ENCODE measurements around the gene ANKRD52.
"Not testable (repeated sequence)": the region's sequence is repeated elsewhere in the genome, so short reads cannot be mapped to it uniquely, and the experiment has no call there.

Gene ANKRD52

DNA sequence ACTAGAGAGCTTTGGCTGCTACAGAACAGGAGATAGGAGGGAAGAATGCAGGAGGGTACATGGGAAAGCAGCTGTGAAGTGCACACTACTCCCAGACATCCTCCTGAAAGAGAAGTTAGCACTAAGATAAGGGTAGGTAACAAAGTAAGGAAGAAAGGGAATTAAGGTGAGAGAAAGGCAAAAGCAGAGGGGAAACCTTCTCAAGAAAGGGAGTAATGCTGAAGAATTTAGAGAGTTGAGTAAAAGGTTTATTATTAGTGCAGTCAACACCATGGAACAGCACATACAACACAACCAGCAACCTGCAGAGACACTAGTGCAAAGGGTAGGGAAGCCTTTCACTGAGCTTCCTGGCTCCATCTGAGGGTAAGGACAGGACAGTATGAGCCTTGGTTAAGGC is 53.9 kb downstream of the ANKRD52 start:
- H3K27me3 ChIP-seq (ENCODE audit: control insufficient read depth, insufficient read depth, low read length) = no peaks in the 10 kb centered on the region
- no peaks in the 10 kb centered on the region for H3K36me3 ChIP-seq (ENCODE audit: control insufficient read depth, insufficient read depth, low read length)
- no peaks in the 10 kb centered on the region for H3K4me1 ChIP-seq
- TF ChIP-seq, protein P1, sequence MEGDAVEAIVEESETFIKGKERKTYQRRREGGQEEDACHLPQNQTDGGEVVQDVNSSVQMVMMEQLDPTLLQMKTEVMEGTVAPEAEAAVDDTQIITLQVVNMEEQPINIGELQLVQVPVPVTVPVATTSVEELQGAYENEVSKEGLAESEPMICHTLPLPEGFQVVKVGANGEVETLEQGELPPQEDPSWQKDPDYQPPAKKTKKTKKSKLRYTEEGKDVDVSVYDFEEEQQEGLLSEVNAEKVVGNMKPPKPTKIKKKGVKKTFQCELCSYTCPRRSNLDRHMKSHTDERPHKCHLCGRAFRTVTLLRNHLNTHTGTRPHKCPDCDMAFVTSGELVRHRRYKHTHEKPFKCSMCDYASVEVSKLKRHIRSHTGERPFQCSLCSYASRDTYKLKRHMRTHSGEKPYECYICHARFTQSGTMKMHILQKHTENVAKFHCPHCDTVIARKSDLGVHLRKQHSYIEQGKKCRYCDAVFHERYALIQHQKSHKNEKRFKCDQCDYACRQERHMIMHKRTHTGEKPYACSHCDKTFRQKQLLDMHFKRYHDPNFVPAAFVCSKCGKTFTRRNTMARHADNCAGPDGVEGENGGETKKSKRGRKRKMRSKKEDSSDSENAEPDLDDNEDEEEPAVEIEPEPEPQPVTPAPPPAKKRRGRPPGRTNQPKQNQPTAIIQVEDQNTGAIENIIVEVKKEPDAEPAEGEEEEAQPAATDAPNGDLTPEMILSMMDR (IDR thresholded peaks at IDR 0.05) = no peak
- no peak overlapping the region for H3K4me3 ChIP-seq (ENCODE audit: low read depth, low read length)
- no peak overlapping the region for H2AFZ ChIP-seq
- H3K9me3 ChIP-seq (ENCODE audit: control insufficient read depth, low read length) = no peaks in the 10 kb centered on the region
- H3K4me2 ChIP-seq (ENCODE audit: low read length) = no peak overlapping the region
- no peak overlapping the region for H3K9ac ChIP-seq
- H3K27ac ChIP-seq = no peak overlapping the region
- H3K79me2 ChIP-seq = no peaks in the 10 kb centered on the region

- Histone ChIP-seq H3K4me2 (ENCODE audit: low read length) (no peak overlapping the region), H3K4me3 (ENCODE audit: low read depth, low read length) (no peak overlapping the region), H3K27ac (no peak overlapping the region), H3K27me3 (ENCODE audit: control insufficient read depth, insufficient read depth, low read length) (no peaks in the 10 kb centered on the region), H3K36me3 (ENCODE audit: control insufficient read depth, insufficient read depth, low read length) (no peaks in the 10 kb centered on the region), H3K79me2 (no peaks in the 10 kb centered on the region), H3K9me3 (ENCODE audit: control insufficient read depth, low read length) (no peaks in the 10 kb centered on the region), H3K4me1 (no peaks in the 10 kb centered on the region), H2AFZ (no peak overlapping the region), H3K9ac (no peak overlapping the region)
- TF ChIP-seq, protein P1 (IDR thresholded peaks at IDR 0.05) = no peak
Measured at GRCh38 chr12:56202838-56203237, 55.3 kb downstream of the ANKRD52 start.

DNA sequence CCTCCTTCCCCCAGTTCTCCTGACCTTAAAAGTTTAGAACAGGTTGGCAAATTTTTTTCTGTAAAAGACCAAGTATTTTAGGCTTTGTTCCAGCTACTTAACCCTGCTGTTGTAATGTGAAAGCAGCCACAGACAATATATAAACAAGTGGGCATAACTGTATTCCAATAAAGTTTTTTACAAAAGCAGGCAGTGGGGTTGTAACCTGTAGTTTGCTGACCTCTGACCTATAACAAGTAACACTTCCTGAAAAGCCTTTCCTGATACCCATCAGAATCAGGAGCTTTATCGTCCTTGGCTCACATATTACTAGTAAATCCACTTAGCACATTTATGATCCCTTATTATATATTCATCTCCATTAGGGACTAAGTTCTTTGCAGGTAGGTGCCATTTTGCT is 55.8 kb downstream of the ANKRD52 start:
- H3K36me3 ChIP-seq (ENCODE audit: control insufficient read depth, insufficient read depth, low read length) = no peaks in the 10 kb centered on the region
- H3K27me3 ChIP-seq (ENCODE audit: control insufficient read depth, insufficient read depth, low read length) = no peaks in the 10 kb centered on the region
- H3K27ac ChIP-seq = no peak overlapping the region
- H3K4me3 ChIP-seq (ENCODE audit: low read depth, low read length) = no peak overlapping the region
- no peak overlapping the region for H3K9ac ChIP-seq
- H3K79me2 ChIP-seq = no peaks in the 10 kb centered on the region
- TF ChIP-seq, protein P1 (IDR thresholded peaks at IDR 0.05) = no peak
- H3K4me1 ChIP-seq = no peaks in the 10 kb centered on the region
- H2AFZ ChIP-seq = no peak overlapping the region
- no peaks in the 10 kb centered on the region for H3K9me3 ChIP-seq (ENCODE audit: control insufficient read depth, low read length)
- H3K4me2 ChIP-seq (ENCODE audit: low read length) = no peak overlapping the region

- Histone ChIP-seq H2AFZ (no peak overlapping the region), H3K4me2 (ENCODE audit: low read length) (no peak overlapping the region), H3K36me3 (ENCODE audit: control insufficient read depth, insufficient read depth, low read length) (no peaks in the 10 kb centered on the region), H3K4me1 (no peaks in the 10 kb centered on the region), H3K27me3 (ENCODE audit: control insufficient read depth, insufficient read depth, low read length) (no peaks in the 10 kb centered on the region), H3K9me3 (ENCODE audit: control insufficient read depth, low read length) (no peaks in the 10 kb centered on the region), H3K27ac (no peak overlapping the region), H3K9ac (no peak overlapping the region), H3K4me3 (ENCODE audit: low read depth, low read length) (no peak overlapping the region), H3K79me2 (no peaks in the 10 kb centered on the region)
- TF ChIP-seq, protein P1 (IDR thresholded peaks at IDR 0.05) = no peak
Measured at GRCh38 chr12:56198836-56199235, 59.3 kb downstream of the ANKRD52 start.

GRCh38 chr12:56197921-56198635 is 60.1 kb downstream of the ANKRD52 start:
- H3K27me3 ChIP-seq (ENCODE audit: control insufficient read depth, insufficient read depth, low read length) = no peaks in the 10 kb centered on the region
- TF ChIP-seq, protein P1 (IDR thresholded peaks at IDR 0.05) = no peak
- no peak overlapping the region for H3K4me2 ChIP-seq (ENCODE audit: low read length)
- H3K9ac ChIP-seq = no peak overlapping the region
- H3K79me2 ChIP-seq = no peaks in the 10 kb centered on the region
- H3K4me3 ChIP-seq (ENCODE audit: low read depth, low read length) = no peak overlapping the region
- no peaks in the 10 kb centered on the region for H3K9me3 ChIP-seq (ENCODE audit: control insufficient read depth, low read length)
- no peaks in the 10 kb centered on the region for H3K4me1 ChIP-seq
- H3K27ac ChIP-seq = no peak overlapping the region
- H2AFZ ChIP-seq = no peak overlapping the region
- no peaks in the 10 kb centered on the region for H3K36me3 ChIP-seq (ENCODE audit: control insufficient read depth, insufficient read depth, low read length)

DNA sequence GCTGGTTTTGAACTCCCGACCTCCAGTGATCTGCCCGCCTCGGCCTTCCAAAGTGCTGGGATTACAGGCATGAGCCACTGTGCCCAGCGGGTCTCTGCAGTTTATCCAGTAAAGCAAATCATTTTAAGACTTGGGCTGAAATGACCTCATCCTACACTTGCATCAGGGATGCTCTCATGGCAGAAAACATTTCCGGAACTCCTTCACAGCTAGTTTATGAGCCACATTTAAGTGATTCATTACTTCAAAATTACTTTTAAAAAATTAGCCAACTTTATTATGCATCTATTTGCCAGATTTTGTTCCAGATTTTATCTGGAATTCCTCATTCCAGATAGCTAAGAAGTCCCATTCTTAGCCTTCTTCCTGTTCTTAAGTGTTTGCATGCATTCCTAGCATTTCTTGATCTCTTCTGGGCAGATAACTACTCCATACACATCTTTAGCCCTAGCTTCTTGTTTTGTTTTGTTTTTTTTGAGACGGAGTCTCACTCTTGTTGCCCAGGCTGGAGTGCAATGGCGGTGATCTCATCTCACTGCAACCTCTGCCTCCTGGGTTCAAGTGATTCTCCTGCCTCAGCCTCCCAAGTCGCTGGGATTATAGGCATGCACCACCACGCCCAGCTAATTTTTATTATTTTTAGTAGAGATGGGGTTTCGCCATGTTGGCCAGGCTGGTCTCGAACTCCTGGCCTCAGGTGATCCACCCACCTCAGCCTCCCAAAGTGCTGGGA is 61.2 kb downstream of the ANKRD52 start:
- H3K79me2 ChIP-seq; H2AFZ ChIP-seq; H3K4me3 ChIP-seq (ENCODE audit: low read depth, low read length); H3K27ac ChIP-seq; H3K4me1 ChIP-seq; H3K27me3 ChIP-seq (ENCODE audit: control insufficient read depth, insufficient read depth, low read length); H3K9me3 ChIP-seq (ENCODE audit: control insufficient read depth, low read length); H3K36me3 ChIP-seq (ENCODE audit: control insufficient read depth, insufficient read depth, low read length); H3K9ac ChIP-seq; H3K4me2 ChIP-seq (ENCODE audit: low read length): not testable (repeated sequence)

All from parathyroid adenoma (tissue), 2 donors.